Nephron progenitor cell (in vitro differentiated cells): ENCODE results near the gene ARFGEF2.

Source experiments
- DNase-seq: peaks from one replicate; pipeline ENCODE4 v3.0.0; 2021
- H3K27ac Mint-ChIP-seq: 2 replicates; pipeline ENCODE4 v1.8.0; 2021; ENCODE audit warnings: mild to moderate bottlenecking, moderate library complexity, mixed read lengths
- H3K27me3 Mint-ChIP-seq: 2 replicates; pipeline ENCODE4 v1.8.0; 2021; ENCODE audit warnings: mild to moderate bottlenecking, low read depth, mixed read lengths; ENCODE audit not compliant: poor library complexity
- H3K36me3 Mint-ChIP-seq: 2 replicates; pipeline ENCODE4 v1.8.0; 2021; ENCODE audit warnings: low read depth, mixed read lengths
- H3K4me1 Mint-ChIP-seq: 2 replicates; pipeline ENCODE4 v1.8.0; 2021; ENCODE audit warnings: mixed read lengths
- H3K4me3 Mint-ChIP-seq: 2 replicates; pipeline ENCODE4 v1.8.0; 2021; ENCODE audit warnings: mild to moderate bottlenecking, moderate library complexity, mixed read lengths
- H3K9me3 Mint-ChIP-seq: 2 replicates; pipeline ENCODE4 v1.8.0; 2021; ENCODE audit warnings: mild to moderate bottlenecking, moderate library complexity, mixed read lengths
- TF ChIP-seq, protein P1 (sequence below): fragments of 200-600 bp; sonication (generic); IDR thresholded peaks from 2 replicates; pipeline ENCODE4 v1.5.0; 2021; ENCODE audit warnings: antibody characterized with exemption

ARFGEF2 gene

DNA sequence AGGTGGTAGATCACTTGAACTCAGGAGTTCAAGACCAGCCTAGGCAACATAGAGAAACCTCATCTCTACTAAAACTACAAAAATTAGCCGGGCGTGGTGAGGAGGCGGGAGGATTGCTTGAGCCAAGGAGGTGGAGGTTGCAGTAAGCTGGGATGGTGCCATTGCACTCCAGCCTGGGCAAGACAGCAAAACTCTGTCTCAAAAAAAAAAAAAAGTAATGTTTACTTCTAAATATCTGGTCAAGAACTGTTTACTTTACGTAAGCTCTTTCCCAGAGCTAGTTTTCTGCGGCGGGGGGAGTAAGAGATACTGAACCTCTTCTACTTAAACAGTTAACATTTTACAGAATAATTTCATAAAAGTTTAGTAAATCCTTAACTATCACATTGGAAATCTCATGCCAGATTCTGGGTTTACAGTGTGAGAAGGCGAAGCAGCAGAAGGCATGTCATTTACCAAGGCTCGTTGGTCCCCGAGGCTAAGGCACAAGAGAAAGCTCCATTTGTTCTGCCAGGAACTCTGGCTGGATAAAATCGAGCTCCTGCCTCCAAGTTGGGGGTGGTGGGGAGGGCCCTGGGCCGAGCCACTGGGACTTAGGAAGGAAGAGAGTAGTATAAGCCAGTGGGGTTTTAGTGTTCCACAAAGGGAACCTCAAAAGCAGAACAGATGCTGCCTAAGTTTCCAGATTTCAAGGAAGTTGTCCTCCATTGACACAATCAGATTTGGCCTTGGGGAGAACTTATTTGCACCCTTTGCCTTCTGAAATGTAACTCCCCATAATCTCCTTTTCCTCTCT is 41.7 kb downstream of the ARFGEF2 start:
- H3K9me3 Mint-ChIP-seq, result no peaks in the 10 kb centered on the region
- TF ChIP-seq, protein P1, sequence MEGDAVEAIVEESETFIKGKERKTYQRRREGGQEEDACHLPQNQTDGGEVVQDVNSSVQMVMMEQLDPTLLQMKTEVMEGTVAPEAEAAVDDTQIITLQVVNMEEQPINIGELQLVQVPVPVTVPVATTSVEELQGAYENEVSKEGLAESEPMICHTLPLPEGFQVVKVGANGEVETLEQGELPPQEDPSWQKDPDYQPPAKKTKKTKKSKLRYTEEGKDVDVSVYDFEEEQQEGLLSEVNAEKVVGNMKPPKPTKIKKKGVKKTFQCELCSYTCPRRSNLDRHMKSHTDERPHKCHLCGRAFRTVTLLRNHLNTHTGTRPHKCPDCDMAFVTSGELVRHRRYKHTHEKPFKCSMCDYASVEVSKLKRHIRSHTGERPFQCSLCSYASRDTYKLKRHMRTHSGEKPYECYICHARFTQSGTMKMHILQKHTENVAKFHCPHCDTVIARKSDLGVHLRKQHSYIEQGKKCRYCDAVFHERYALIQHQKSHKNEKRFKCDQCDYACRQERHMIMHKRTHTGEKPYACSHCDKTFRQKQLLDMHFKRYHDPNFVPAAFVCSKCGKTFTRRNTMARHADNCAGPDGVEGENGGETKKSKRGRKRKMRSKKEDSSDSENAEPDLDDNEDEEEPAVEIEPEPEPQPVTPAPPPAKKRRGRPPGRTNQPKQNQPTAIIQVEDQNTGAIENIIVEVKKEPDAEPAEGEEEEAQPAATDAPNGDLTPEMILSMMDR, result no peak
- no peak overlapping the region for H3K27ac Mint-ChIP-seq
- peaks cover 34% of the 10 kb centered on the region for H3K36me3 Mint-ChIP-seq
- no peaks in the 10 kb centered on the region for H3K4me1 Mint-ChIP-seq
- no peak for DNase-seq
- H3K4me3 Mint-ChIP-seq, result no peak overlapping the region
- H3K27me3 Mint-ChIP-seq, result no peaks in the 10 kb centered on the region

DNA sequence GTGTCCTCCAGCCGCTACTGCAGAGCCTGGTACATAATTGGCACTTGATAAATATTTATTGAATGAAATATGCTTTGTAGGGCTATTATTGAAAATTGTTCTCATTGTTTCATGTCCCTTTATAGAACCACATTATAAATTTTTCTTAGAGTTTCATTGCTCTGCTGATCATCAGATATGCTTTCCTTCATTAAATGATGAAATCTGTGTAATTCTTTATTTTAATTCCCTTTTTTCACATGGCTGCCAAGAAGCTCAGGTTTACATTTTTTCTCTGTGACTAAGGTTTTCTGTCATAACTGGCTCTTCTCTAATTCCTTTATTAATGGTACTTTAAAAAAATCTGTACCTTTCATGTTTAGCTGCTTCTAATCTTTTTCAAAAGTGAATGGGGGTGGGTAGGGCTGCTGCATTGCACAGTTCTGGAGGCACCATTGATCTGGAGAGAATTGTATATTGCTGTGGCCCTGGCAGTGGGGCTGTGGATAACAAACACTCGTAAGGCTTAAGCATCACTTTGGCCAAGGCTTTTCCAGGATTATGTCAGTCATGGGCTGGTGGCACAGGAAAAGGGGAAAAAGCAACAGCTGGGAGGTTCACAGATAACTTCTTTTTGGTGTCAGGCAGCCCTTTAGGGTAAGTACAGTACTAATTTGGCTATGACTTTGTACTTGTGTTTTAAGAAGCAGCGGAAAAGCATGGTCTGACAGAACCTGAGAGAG is 43.8 kb downstream of the ARFGEF2 start:
- TF ChIP-seq, protein P1, result no peak
- H3K36me3 Mint-ChIP-seq, result peaks cover 44% of the 10 kb centered on the region
- no peak overlapping the region for H3K27ac Mint-ChIP-seq
- no peaks in the 10 kb centered on the region for H3K27me3 Mint-ChIP-seq
- H3K9me3 Mint-ChIP-seq, result no peaks in the 10 kb centered on the region
- no peaks in the 10 kb centered on the region for H3K4me1 Mint-ChIP-seq
- no peak for DNase-seq
- no peak overlapping the region for H3K4me3 Mint-ChIP-seq

DNA sequence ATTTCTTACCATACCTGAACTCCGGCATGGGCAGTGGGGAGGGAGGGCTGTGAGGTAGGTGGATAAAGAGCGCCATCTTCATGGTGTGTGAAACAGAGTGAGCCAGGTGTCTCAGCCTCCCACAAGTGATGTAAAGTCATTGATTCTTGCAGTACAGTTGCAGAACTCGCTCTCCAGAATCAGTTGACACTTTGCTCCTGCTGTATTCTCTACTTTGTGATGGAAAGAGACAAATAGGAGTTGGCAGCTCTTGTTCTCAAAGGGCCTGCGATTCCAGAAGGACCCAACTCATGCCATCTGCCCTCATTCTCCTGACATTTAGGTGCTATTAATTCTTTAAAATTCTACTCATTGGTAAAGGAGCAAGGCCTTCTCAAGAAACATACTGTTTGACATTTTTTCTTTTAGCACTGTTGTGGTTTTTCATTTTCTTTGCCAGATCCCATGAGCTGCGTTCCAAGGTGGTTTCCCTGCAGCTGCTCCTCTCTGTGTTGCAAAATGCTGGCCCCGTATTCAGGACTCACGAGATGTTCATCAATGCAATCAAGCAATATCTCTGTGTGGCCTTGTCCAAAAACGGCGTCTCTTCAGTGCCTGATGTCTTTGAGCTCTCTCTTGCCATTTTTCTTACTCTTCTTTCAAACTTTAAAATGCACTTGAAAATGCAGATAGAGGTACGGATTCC is 49.3 kb downstream of the ARFGEF2 start:
- Mint-ChIP-seq H3K9me3 (no peaks in the 10 kb centered on the region), H3K27ac (no peak overlapping the region), H3K4me1 (peaks cover 7% of the 10 kb centered on the region), H3K27me3 (no peaks in the 10 kb centered on the region), H3K4me3 (no peak overlapping the region), H3K36me3 (peaks cover 58% of the 10 kb centered on the region)
- no peak for DNase-seq
- TF ChIP-seq, protein P1, result no peak

DNA sequence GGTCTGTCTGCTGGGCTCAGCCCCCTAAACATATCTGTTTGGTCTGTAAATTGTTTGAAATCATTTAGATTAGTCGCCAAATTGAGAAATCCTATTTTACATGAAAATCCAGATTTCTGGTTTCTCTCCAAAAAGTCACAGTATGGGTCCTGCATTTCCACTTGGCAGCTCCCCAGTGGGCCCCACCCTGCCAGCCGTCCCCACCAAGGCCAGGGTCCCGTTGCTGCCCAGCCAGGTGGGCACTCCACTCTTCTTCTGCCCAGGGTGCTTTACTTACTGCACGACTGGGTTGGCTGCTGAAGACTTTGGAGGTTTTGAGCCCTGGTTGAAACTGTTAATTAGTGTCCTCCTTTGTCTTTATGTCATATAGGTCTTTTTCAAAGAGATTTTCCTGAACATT is 50.4 kb downstream of the ARFGEF2 start:
- H3K27ac Mint-ChIP-seq, result no peak overlapping the region
- no peak overlapping the region for H3K4me3 Mint-ChIP-seq
- TF ChIP-seq, protein P1, result no peak
- peaks cover 15% of the 10 kb centered on the region for H3K4me1 Mint-ChIP-seq
- H3K27me3 Mint-ChIP-seq, result no peaks in the 10 kb centered on the region
- H3K36me3 Mint-ChIP-seq, result peaks cover 67% of the 10 kb centered on the region
- no peaks in the 10 kb centered on the region for H3K9me3 Mint-ChIP-seq
- no peak for DNase-seq

DNA sequence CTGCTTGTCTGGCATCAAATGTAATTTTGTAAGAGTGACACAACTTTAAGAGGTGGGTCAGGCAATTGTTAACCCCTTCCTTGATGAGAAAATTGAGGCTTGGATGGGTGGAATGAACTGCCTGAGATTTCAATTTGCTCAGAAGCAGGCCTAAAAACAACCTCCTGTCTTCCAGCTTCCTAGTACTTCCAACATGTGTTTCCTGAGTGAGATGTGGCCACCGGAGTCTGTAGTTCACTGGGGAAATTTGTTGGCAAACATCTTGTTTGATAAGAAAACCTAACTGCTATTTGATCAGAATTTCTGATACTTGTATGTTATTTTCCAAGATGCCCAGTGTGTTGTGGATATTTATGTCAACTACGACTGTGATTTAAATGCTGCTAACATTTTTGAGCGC is 51.3 kb downstream of the ARFGEF2 start:
- H3K4me1 Mint-ChIP-seq, result peaks cover 18% of the 10 kb centered on the region

More for the DNA sequence above, 51.3 kb downstream of the ARFGEF2 start:
- H3K27me3 Mint-ChIP-seq, result no peaks in the 10 kb centered on the region
- peak overlapping the region; percentile 31 for H3K27ac Mint-ChIP-seq
- no peak for DNase-seq
- peaks cover 68% of the 10 kb centered on the region for H3K36me3 Mint-ChIP-seq
- H3K4me3 Mint-ChIP-seq, result no peak overlapping the region
- TF ChIP-seq, protein P1, result no peak
- no peaks in the 10 kb centered on the region for H3K9me3 Mint-ChIP-seq
